Progenitor cell of endocrine pancreas (in vitro differentiated cells): ENCODE data around the gene CST11. TPM values are rescaled to one million over a fixed set of nuclear protein-coding genes. Genes with fewer than 3 reads are reported as not detected.
A peak's percentile ranks its signal among the peaks of the same experiment; 100 is the strongest.

Experiments used
- DNase-seq: peaks from one replicate; pipeline ENCODE4 v3.0.0; 2021; ENCODE audit warnings: low spot score; ENCODE audit not compliant: unreplicated experiment
- H3K27ac Mint-ChIP-seq: 2 replicates; pipeline ENCODE4 v1.8.0; 2021; ENCODE audit warnings: mild to moderate bottlenecking, moderate library complexity, mixed read lengths
- H3K27me3 Mint-ChIP-seq: 2 replicates; pipeline ENCODE4 v1.8.0; 2021; ENCODE audit warnings: mixed read lengths
- H3K36me3 Mint-ChIP-seq: 2 replicates; pipeline ENCODE4 v1.8.0; 2022; ENCODE audit warnings: mixed read lengths; ENCODE audit not compliant: insufficient read depth
- H3K4me1 Mint-ChIP-seq: 2 replicates; pipeline ENCODE4 v1.8.0; 2021; ENCODE audit warnings: low read depth, mixed read lengths
- H3K4me3 Mint-ChIP-seq: 2 replicates; pipeline ENCODE4 v1.8.0; 2021; ENCODE audit warnings: low read depth, mild to moderate bottlenecking, moderate library complexity, mixed read lengths
- H3K9me3 Mint-ChIP-seq: 2 replicates; pipeline ENCODE4 v1.8.0; 2021; ENCODE audit warnings: low read depth, mixed read lengths
- total RNA-seq: library from RNA; stranded (reverse); gene quantifications from 2 replicates; pipeline ENCODE4 v1.2.1, GENCODE V29; 2021
- TF ChIP-seq, protein P1 (sequence below): fragments of 200-600 bp; sonication (generic); IDR thresholded peaks from one replicate; pipeline ENCODE4 v1.5.0; 2021; ENCODE audit warnings: antibody characterized with exemption, mild to moderate bottlenecking; ENCODE audit not compliant: unreplicated experiment

The CST11 gene
- total RNA-seq, 1 donor from 2014 or later, result not detected

DNA sequence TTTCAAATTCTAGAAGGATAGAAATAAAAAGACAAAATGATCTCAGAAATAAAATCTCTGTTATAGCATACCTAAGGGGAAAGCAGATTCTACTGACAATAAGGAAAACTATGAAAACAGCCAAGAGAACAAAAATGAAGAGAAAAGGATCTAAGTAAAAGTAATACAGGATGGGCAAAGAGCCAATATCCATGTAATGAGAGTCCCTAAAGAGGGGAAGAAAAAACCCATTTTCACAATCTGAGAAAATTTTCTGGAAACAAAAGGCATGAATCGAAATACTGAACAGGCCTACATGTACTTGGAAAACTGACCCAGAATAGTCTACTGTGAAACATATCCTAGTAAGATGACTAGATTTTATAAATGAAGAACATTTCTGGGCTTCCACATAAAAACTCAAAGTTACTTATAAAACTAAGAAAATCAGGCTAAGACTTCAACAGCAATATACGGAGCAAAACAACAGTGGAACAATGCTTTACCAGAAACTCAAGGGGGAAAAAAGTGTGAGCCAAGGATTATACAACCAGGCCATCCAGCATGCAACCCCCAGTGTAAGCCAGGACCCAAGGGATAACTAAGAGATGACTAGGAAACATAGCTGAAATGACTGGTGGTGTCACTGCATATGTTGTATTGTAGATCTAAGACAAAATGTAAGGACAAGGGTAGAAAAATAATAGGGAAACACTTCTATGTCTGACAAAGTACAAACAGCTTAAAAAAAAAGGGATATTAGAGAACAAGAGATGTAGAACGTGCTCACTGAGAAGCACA lies 41.6 kb downstream of the CST11 start:
- DNase-seq, result no peak
- Mint-ChIP-seq H3K27me3 (no peaks in the 10 kb centered on the region), H3K4me3 (no peak overlapping the region), H3K36me3 (peaks cover 2% of the 10 kb centered on the region), H3K4me1 (peaks cover 7% of the 10 kb centered on the region), H3K9me3 (no peaks in the 10 kb centered on the region), H3K27ac (peak overlapping the region; percentile 5)
- TF ChIP-seq, protein P1, sequence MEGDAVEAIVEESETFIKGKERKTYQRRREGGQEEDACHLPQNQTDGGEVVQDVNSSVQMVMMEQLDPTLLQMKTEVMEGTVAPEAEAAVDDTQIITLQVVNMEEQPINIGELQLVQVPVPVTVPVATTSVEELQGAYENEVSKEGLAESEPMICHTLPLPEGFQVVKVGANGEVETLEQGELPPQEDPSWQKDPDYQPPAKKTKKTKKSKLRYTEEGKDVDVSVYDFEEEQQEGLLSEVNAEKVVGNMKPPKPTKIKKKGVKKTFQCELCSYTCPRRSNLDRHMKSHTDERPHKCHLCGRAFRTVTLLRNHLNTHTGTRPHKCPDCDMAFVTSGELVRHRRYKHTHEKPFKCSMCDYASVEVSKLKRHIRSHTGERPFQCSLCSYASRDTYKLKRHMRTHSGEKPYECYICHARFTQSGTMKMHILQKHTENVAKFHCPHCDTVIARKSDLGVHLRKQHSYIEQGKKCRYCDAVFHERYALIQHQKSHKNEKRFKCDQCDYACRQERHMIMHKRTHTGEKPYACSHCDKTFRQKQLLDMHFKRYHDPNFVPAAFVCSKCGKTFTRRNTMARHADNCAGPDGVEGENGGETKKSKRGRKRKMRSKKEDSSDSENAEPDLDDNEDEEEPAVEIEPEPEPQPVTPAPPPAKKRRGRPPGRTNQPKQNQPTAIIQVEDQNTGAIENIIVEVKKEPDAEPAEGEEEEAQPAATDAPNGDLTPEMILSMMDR, result no peak

- Mint-ChIP-seq H3K36me3 (no peaks in the 10 kb centered on the region), H3K9me3 (no peaks in the 10 kb centered on the region), H3K27me3 (no peaks in the 10 kb centered on the region), H3K27ac (no peak overlapping the region), H3K4me1 (peaks cover 6% of the 10 kb centered on the region), H3K4me3 (no peak overlapping the region)
- DNase-seq, result no peak
- TF ChIP-seq, protein P1, result no peak
Measured at GRCh38 chr20:23409800-23410199, 42.9 kb downstream of the CST11 start.

DNA sequence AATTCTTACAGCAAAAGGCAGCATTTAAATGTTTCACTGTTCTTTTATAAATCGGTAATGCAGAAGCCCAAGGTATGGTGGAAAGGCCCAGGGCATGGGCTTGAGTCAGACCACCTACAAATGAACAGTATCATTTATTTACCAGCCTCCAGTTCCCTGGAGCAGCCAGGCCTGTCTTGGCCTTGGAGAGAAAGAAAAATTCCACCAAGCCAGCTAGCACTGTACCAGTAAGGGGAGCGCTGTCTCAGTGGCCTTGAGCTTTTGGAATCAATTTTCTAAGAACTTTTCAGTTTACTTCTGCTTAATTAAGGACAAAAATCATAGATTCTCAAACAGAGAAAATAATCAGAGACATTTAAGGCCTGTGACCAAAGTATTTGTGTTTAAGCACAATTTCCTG lies 43.7 kb downstream of the CST11 start:
- peaks cover 6% of the 10 kb centered on the region for H3K4me1 Mint-ChIP-seq
- no peaks in the 10 kb centered on the region for H3K36me3 Mint-ChIP-seq
- H3K27ac Mint-ChIP-seq, result no peak overlapping the region
- DNase-seq, result no peak
- H3K27me3 Mint-ChIP-seq, result no peaks in the 10 kb centered on the region
- no peaks in the 10 kb centered on the region for H3K9me3 Mint-ChIP-seq
- TF ChIP-seq, protein P1, result no peak
- no peak overlapping the region for H3K4me3 Mint-ChIP-seq

GRCh38 chr20:23407781-23408464 lies 44.8 kb downstream of the CST11 start:
- no peak for DNase-seq
- H3K27ac Mint-ChIP-seq, result peak overlapping the region; percentile 34
- H3K4me3 Mint-ChIP-seq, result no peak overlapping the region
- peaks cover 6% of the 10 kb centered on the region for H3K4me1 Mint-ChIP-seq
- TF ChIP-seq, protein P1, result no peak
- H3K27me3 Mint-ChIP-seq, result no peaks in the 10 kb centered on the region
- no peaks in the 10 kb centered on the region for H3K9me3 Mint-ChIP-seq
- H3K36me3 Mint-ChIP-seq, result no peaks in the 10 kb centered on the region

- Mint-ChIP-seq H3K27ac (no peak overlapping the region), H3K27me3 (no peaks in the 10 kb centered on the region), H3K9me3 (no peaks in the 10 kb centered on the region), H3K36me3 (peaks cover 3% of the 10 kb centered on the region), H3K4me3 (no peak overlapping the region), H3K4me1 (peaks cover 4% of the 10 kb centered on the region)
- TF ChIP-seq, protein P1, result no peak
- no peak for DNase-seq
Measured at GRCh38 chr20:23406880-23407279, 45.8 kb downstream of the CST11 start.
